Astrocyte (in vitro differentiated cells and primary cell): ENCODE measurements around the gene NTM. TPM values are rescaled to one million over a fixed set of nuclear protein-coding genes. Genes with fewer than 3 reads are reported as not detected.

ENCODE experiments used
- DNase-seq: peaks from one replicate; pipeline ENCODE4 v3.0.0-alpha.2; 2010; ENCODE audit warnings: low read depth
- FAIRE-seq: peaks from 2 replicates; lab custom pipeline; 2011; peaks lifted over from hg19 to GRCh38; lab: Jason Lieb, UNC
- H2AFZ ChIP-seq: 2 replicates; pipeline ENCODE4 v1.6.0; 2012; ENCODE audit warnings: low read depth, low read length, inconsistent platforms
- H3K27ac ChIP-seq: 2 replicates; pipeline ENCODE4 v1.5.1; 2011; ENCODE audit warnings: low read depth, low read length, inconsistent platforms
- H3K27me3 ChIP-seq: 2 replicates; pipeline ENCODE4 v1.6.0; 2011; ENCODE audit warnings: low read length, inconsistent platforms; ENCODE audit not compliant: insufficient read depth
- H3K36me3 ChIP-seq: 2 replicates; pipeline ENCODE4 v1.5.1; 2011; ENCODE audit warnings: low read length, inconsistent platforms; ENCODE audit not compliant: insufficient read depth
- H3K4me1 ChIP-seq: 2 replicates; pipeline ENCODE4 v1.5.1; 2011; ENCODE audit warnings: low read length, inconsistent platforms; ENCODE audit not compliant: insufficient read depth
- H3K4me2 ChIP-seq: 2 replicates; pipeline ENCODE4 v1.6.0; 2012; ENCODE audit warnings: low read length, inconsistent platforms
- H3K4me3 ChIP-seq: 2 replicates; pipeline ENCODE4 v1.5.1; 2011; ENCODE audit warnings: low read depth, mild to moderate bottlenecking, low read length, inconsistent platforms; ENCODE audit not compliant: insufficient read depth
- H3K79me2 ChIP-seq: 2 replicates; pipeline ENCODE4 v1.6.0; 2012; ENCODE audit warnings: mild to moderate bottlenecking, low read length, inconsistent platforms; ENCODE audit not compliant: insufficient read depth
- H3K9ac ChIP-seq: 2 replicates; pipeline ENCODE4 v1.6.0; 2012; ENCODE audit warnings: mild to moderate bottlenecking, low read length, inconsistent platforms
- H3K9me3 ChIP-seq: 2 replicates; pipeline ENCODE4 v1.5.1; 2012; ENCODE audit warnings: low read depth, mild to moderate bottlenecking, low read length, inconsistent platforms; ENCODE audit not compliant: insufficient read depth
- H4K20me1 ChIP-seq: 2 replicates; pipeline ENCODE4 v1.6.0; 2012; ENCODE audit warnings: low read length, inconsistent platforms; ENCODE audit not compliant: insufficient read depth
- H3K27ac Mint-ChIP-seq: one replicate; pipeline ENCODE4 v1.8.0; 2021; ENCODE audit warnings: mild to moderate bottlenecking, mixed read lengths; ENCODE audit not compliant: unreplicated experiment
- H3K27me3 Mint-ChIP-seq: one replicate; pipeline ENCODE4 v1.8.0; 2021; ENCODE audit warnings: low read depth, mixed read lengths; ENCODE audit not compliant: unreplicated experiment
- H3K36me3 Mint-ChIP-seq: one replicate; pipeline ENCODE4 v1.8.0; 2021; ENCODE audit warnings: low read depth, mixed read lengths; ENCODE audit not compliant: unreplicated experiment
- H3K4me1 Mint-ChIP-seq: one replicate; pipeline ENCODE4 v1.8.0; 2021; ENCODE audit warnings: low read depth, mixed read lengths; ENCODE audit not compliant: unreplicated experiment
- H3K4me3 Mint-ChIP-seq: one replicate; pipeline ENCODE4 v1.8.0; 2021; ENCODE audit warnings: mild to moderate bottlenecking, moderate library complexity, mixed read lengths; ENCODE audit not compliant: unreplicated experiment
- H3K9me3 Mint-ChIP-seq: one replicate; pipeline ENCODE4 v1.8.0; 2021; ENCODE audit warnings: mild to moderate bottlenecking, mixed read lengths; ENCODE audit not compliant: unreplicated experiment
- EZH2 ChIP-seq: IDR thresholded peaks from 2 replicates; pipeline ENCODE4 v1.6.1; 2012; ENCODE audit warnings: mild to moderate bottlenecking, low read length, inconsistent platforms; ENCODE audit not compliant: insufficient read depth
- total RNA-seq: library from RNA; stranded (reverse); gene quantifications from 2 replicates; pipeline ENCODE4 v1.2.1, GENCODE V29; 2021
- TF ChIP-seq, protein P1 (sequence below): IDR thresholded peaks from 2 replicates; pipeline ENCODE4 v1.5.1; 2011; ENCODE audit warnings: low read depth, mild to moderate bottlenecking, inconsistent platforms, low read length, moderate library complexity; ENCODE audit not compliant: insufficient read depth

NTM gene
- total RNA-seq, 1 donor from 2014 or later, result 98.2 TPM

DNA sequence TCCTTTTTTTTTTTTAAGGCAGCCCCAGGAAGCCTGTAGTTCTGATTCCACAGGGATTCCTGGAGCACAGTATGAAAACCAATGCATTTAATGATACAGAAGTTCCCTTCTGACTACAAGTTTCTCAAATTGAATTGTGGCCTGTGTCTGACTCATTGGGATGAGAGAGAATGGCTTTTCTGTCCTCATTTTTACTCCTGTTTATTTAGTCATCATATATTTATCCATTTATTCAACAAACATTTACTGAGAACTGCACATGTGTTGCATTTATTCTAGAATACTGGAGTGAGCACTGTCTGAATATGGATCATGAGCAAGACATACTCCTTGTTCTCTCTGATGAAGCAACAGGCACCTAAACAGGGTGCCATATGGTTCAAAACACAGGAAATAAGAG, 231.2 kb downstream of the NTM start:
- no peaks in the 10 kb centered on the region for H3K27me3 ChIP-seq
- no peaks in the 10 kb centered on the region for H3K9me3 ChIP-seq
- H3K27ac ChIP-seq, result no peak overlapping the region
- H3K27ac Mint-ChIP-seq, result no peak overlapping the region
- no peak overlapping the region for H3K4me3 ChIP-seq
- no peak for FAIRE-seq
- peaks cover 1% of the 10 kb centered on the region for H3K27me3 Mint-ChIP-seq
- H3K4me1 ChIP-seq, result peaks cover 18% of the 10 kb centered on the region
- peaks cover 17% of the 10 kb centered on the region for H3K4me1 Mint-ChIP-seq
- no peaks in the 10 kb centered on the region for H3K9me3 Mint-ChIP-seq
- H3K4me2 ChIP-seq, result no peak overlapping the region
- DNase-seq, result no peak
- no peak overlapping the region for H3K9ac ChIP-seq
- H2AFZ ChIP-seq, result no peak overlapping the region
- no peak for TF ChIP-seq EZH2
- TF ChIP-seq, protein P1, sequence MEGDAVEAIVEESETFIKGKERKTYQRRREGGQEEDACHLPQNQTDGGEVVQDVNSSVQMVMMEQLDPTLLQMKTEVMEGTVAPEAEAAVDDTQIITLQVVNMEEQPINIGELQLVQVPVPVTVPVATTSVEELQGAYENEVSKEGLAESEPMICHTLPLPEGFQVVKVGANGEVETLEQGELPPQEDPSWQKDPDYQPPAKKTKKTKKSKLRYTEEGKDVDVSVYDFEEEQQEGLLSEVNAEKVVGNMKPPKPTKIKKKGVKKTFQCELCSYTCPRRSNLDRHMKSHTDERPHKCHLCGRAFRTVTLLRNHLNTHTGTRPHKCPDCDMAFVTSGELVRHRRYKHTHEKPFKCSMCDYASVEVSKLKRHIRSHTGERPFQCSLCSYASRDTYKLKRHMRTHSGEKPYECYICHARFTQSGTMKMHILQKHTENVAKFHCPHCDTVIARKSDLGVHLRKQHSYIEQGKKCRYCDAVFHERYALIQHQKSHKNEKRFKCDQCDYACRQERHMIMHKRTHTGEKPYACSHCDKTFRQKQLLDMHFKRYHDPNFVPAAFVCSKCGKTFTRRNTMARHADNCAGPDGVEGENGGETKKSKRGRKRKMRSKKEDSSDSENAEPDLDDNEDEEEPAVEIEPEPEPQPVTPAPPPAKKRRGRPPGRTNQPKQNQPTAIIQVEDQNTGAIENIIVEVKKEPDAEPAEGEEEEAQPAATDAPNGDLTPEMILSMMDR, result no peak
- no peaks in the 10 kb centered on the region for H4K20me1 ChIP-seq
- no peaks in the 10 kb centered on the region for H3K79me2 ChIP-seq
- no peak overlapping the region for H3K4me3 Mint-ChIP-seq
- no peaks in the 10 kb centered on the region for H3K36me3 ChIP-seq
- H3K36me3 Mint-ChIP-seq, result no peaks in the 10 kb centered on the region

DNA sequence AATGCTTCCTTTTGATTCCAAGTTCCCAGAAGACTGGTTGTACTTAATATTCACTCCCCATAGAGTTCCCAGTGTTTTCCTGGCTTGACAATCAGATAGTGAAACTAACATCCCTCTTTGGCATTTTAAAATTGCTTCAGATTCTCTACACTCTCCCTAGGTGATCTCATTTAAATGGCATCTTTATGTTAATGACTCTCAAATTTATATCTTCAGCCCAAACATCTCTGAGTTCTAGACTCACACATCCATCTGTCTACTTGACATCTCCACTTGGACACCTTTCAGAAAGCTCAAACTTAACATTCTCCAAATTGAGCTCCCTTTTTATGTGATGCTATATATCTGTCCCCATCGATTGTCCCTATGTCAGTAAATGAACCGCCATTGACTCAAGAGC, 232.0 kb downstream of the NTM start:
- peaks cover 17% of the 10 kb centered on the region for H3K4me1 Mint-ChIP-seq
- TF ChIP-seq, protein P1, result no peak
- no peak for TF ChIP-seq EZH2
- Histone ChIP-seq H2AFZ (no peak overlapping the region), H3K27me3 (no peaks in the 10 kb centered on the region), H4K20me1 (no peaks in the 10 kb centered on the region), H3K9ac (no peak overlapping the region), H3K79me2 (no peaks in the 10 kb centered on the region), H3K9me3 (no peaks in the 10 kb centered on the region), H3K36me3 (no peaks in the 10 kb centered on the region), H3K4me1 (peaks cover 21% of the 10 kb centered on the region), H3K4me3 (no peak overlapping the region), H3K4me2 (no peak overlapping the region), H3K27ac (no peak overlapping the region)
- H3K4me3 Mint-ChIP-seq, result no peak overlapping the region
- DNase-seq, result peak; percentile 39
- H3K9me3 Mint-ChIP-seq, result no peaks in the 10 kb centered on the region
- peak overlapping the region; percentile 19 for H3K27ac Mint-ChIP-seq
- no peaks in the 10 kb centered on the region for H3K36me3 Mint-ChIP-seq
- peaks cover under 1% of the 10 kb centered on the region for H3K27me3 Mint-ChIP-seq
- no peak for FAIRE-seq

DNA sequence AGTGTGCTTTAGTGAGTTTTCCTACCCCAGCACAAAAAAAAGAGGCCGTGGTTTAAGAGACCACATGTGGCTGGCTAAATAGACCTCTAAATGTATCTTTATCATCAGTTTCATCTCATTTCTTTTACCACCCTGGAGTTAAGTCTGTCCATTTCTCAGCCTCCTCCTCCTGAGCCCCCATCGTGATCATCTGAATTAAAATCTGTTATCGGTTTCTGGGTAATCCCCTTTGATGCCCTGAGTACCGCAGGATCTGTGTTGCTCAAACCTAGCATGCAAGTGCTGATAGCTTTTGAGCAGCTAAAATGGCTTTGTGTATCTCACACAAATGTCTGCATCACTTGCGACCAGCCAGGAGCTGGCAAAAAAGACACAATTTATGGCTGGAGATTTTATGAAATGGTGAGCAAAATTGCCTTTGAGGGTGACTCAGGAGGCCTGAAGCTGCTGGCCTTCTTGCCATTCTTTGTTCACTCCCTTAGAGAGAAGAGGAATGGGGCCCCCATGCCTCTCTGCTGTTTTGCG, 236.5 kb downstream of the NTM start:
- no peaks in the 10 kb centered on the region for H3K36me3 ChIP-seq
- no peaks in the 10 kb centered on the region for H3K9me3 ChIP-seq
- H4K20me1 ChIP-seq, result no peaks in the 10 kb centered on the region
- peaks cover 5% of the 10 kb centered on the region for H3K27me3 ChIP-seq
- Mint-ChIP-seq H3K4me3 (no peak overlapping the region), H3K4me1 (peaks cover 41% of the 10 kb centered on the region), H3K9me3 (no peaks in the 10 kb centered on the region), H3K27me3 (peaks cover 7% of the 10 kb centered on the region), H3K36me3 (no peaks in the 10 kb centered on the region), H3K27ac (no peak overlapping the region)
- H3K4me3 ChIP-seq, result no peak overlapping the region
- no peak overlapping the region for H3K9ac ChIP-seq
- no peak overlapping the region for H3K27ac ChIP-seq
- DNase-seq (no peak), FAIRE-seq (no peak)
- TF ChIP-seq EZH2, result no peak
- TF ChIP-seq, protein P1, result no peak
- no peak overlapping the region for H3K4me2 ChIP-seq
- no peak overlapping the region for H2AFZ ChIP-seq
- no peaks in the 10 kb centered on the region for H3K79me2 ChIP-seq
- H3K4me1 ChIP-seq, result peaks cover 36% of the 10 kb centered on the region
